OCI-LY1 (cell line): Measurements from ENCODE around the gene PTPRCAP.

ENCODE experiments used
- H2AFZ ChIP-seq: fragments of 200-600 bp; sonication (generic), shearing (Covaris generic); 2 replicates; pipeline ENCODE4 v1.6.0; 2014; ENCODE audit warnings: antibody characterized with exemption, mild to moderate bottlenecking, low read length
- H3F3A ChIP-seq: fragments of 200-600 bp; sonication (generic), shearing (Covaris generic); 2 replicates; pipeline ENCODE4 v1.6.0; 2014; ENCODE audit warnings: mild to moderate bottlenecking, antibody characterized with exemption, low read length, moderate library complexity; ENCODE audit not compliant: insufficient read depth
- H3K27ac ChIP-seq: fragments of 200-600 bp; sonication (generic); 2 replicates; pipeline ENCODE4 v1.5.1; 2014; ENCODE audit warnings: low read length, mixed run types, mild to moderate bottlenecking, low read depth; ENCODE audit not compliant: poor library complexity, severe bottlenecking
- H3K27me3 ChIP-seq: fragments of 200-600 bp; sonication (generic); 2 replicates; pipeline ENCODE4 v1.6.0; 2014; ENCODE audit warnings: antibody characterized with exemption, mild to moderate bottlenecking, low read length, moderate library complexity; ENCODE audit not compliant: insufficient read depth
- H3K36me3 ChIP-seq: fragments of 200-600 bp; sonication (generic); 2 replicates; pipeline ENCODE4 v1.6.1; 2014; ENCODE audit warnings: mild to moderate bottlenecking, antibody characterized with exemption, low read length, moderate library complexity, mixed read lengths; ENCODE audit not compliant: insufficient read depth
- H3K4me1 ChIP-seq: fragments of 200-600 bp; sonication (generic); 2 replicates; pipeline ENCODE4 v1.5.1; 2014; ENCODE audit warnings: mild to moderate bottlenecking, low read length, moderate library complexity; ENCODE audit not compliant: insufficient read depth, severe bottlenecking
- H3K4me2 ChIP-seq: fragments of 200-600 bp; sonication (generic), shearing (Covaris generic); 2 replicates; pipeline ENCODE4 v1.6.1; 2014; ENCODE audit warnings: low read length
- H3K4me3 ChIP-seq: fragments of 200-600 bp; sonication (generic); 2 replicates; pipeline ENCODE4 v1.5.1; 2014; ENCODE audit warnings: low read length, low read depth, mild to moderate bottlenecking, mixed read lengths; ENCODE audit not compliant: poor library complexity, severe bottlenecking
- H3K79me2 ChIP-seq: fragments of 200-600 bp; shearing (Covaris generic); 2 replicates; pipeline ENCODE4 v1.6.1; 2016; ENCODE audit warnings: mixed run types, low read length, mixed read lengths; ENCODE audit not compliant: insufficient read depth
- H3K9ac ChIP-seq: fragments of 200-600 bp; sonication (generic), shearing (Covaris generic); 2 replicates; pipeline ENCODE4 v1.6.1; 2014; ENCODE audit warnings: mild to moderate bottlenecking, low read length, mixed read lengths
- H3K9me2 ChIP-seq: fragments of 200-600 bp; sonication (generic), shearing (Covaris generic); 2 replicates; pipeline ENCODE4 v1.6.1; 2014; ENCODE audit warnings: low read depth, mild to moderate bottlenecking, low read length, mixed read lengths
- H3K9me3 ChIP-seq: fragments of 200-600 bp; shearing (Covaris generic); 2 replicates; pipeline ENCODE4 v1.6.1; 2014; ENCODE audit warnings: low read length, mixed read lengths
- H4K20me1 ChIP-seq: fragments of 200-600 bp; sonication (generic), shearing (Covaris generic); 2 replicates; pipeline ENCODE4 v1.6.0; 2016; ENCODE audit warnings: mild to moderate bottlenecking, low read length; ENCODE audit not compliant: insufficient read depth
- CTCF ChIP-seq: fragments of 200-600 bp; sonication (generic), shearing (Covaris generic); IDR thresholded peaks from 2 replicates; pipeline ENCODE4 v1.5.1; 2017; ENCODE audit warnings: mild to moderate bottlenecking, antibody characterized with exemption, low read length, moderate library complexity, mixed read lengths
- EZH2 ChIP-seq: fragments of 200-600 bp; sonication (generic), shearing (Covaris generic); IDR thresholded peaks from 2 replicates; pipeline ENCODE4 v1.8.0; 2017; ENCODE audit warnings: borderline replicate concordance, mixed run types, mild to moderate bottlenecking, antibody characterized with exemption, low read length, moderate library complexity, mixed read lengths

The PTPRCAP gene

GRCh38 chr11:67468456-67468758 lies 30.9 kb upstream of the PTPRCAP start:
- no peaks in the 10 kb centered on the region for H3K9me3 ChIP-seq
- peak overlapping the region; percentile 86 for H3K9ac ChIP-seq
- H3K9me2 ChIP-seq = no peaks in the 10 kb centered on the region
- H4K20me1 ChIP-seq = no peaks in the 10 kb centered on the region
- peak overlapping the region; percentile 77 for H3K4me2 ChIP-seq
- no peaks in the 10 kb centered on the region for H3K27me3 ChIP-seq
- TF ChIP-seq CTCF (no peak), EZH2 (no peak)
- no peak overlapping the region for H2AFZ ChIP-seq
- peaks cover 8% of the 10 kb centered on the region; the same call in 1 of the 2 replicates for H3F3A ChIP-seq
- H3K4me1 ChIP-seq = peaks cover 48% of the 10 kb centered on the region
- peaks cover 3% of the 10 kb centered on the region; the same call in 1 of the 2 replicates for H3K79me2 ChIP-seq
- H3K27ac ChIP-seq = peak overlapping the region; percentile 96
- peak overlapping the region; percentile 75 for H3K4me3 ChIP-seq
- H3K36me3 ChIP-seq = peaks cover 7% of the 10 kb centered on the region; the same call in 1 of the 2 replicates

- TF ChIP-seq CTCF (no peak), EZH2 (no peak)
- Histone ChIP-seq H3K9me3 (no peaks in the 10 kb centered on the region), H4K20me1 (no peaks in the 10 kb centered on the region), H3K79me2 (peaks cover 3% of the 10 kb centered on the region; the same call in 1 of the 2 replicates), H3F3A (peaks cover 8% of the 10 kb centered on the region; the same call in 1 of the 2 replicates), H3K27ac (peak overlapping the region; percentile 96), H3K9me2 (no peaks in the 10 kb centered on the region), H3K4me3 (peak overlapping the region; percentile 75), H2AFZ (no peak overlapping the region), H3K36me3 (peaks cover 7% of the 10 kb centered on the region; the same call in 1 of the 2 replicates), H3K4me1 (peaks cover 48% of the 10 kb centered on the region), H3K27me3 (no peaks in the 10 kb centered on the region), H3K4me2 (peak overlapping the region; percentile 77), H3K9ac (peak overlapping the region; percentile 86)
These were observed 30.6 kb upstream of the PTPRCAP start for GRCh38 chr11:67468056-67468455.

- peaks cover 3% of the 10 kb centered on the region; the same call in 1 of the 2 replicates for H3K79me2 ChIP-seq
- H3F3A ChIP-seq = peaks cover 8% of the 10 kb centered on the region; the same call in 1 of the 2 replicates
- peak overlapping the region; percentile 96 for H3K27ac ChIP-seq
- H3K9me2 ChIP-seq = no peaks in the 10 kb centered on the region
- peak overlapping the region; percentile 77 for H3K4me2 ChIP-seq
- H3K4me3 ChIP-seq = peak overlapping the region; percentile 75
- peaks cover 48% of the 10 kb centered on the region for H3K4me1 ChIP-seq
- no peaks in the 10 kb centered on the region for H3K9me3 ChIP-seq
- H3K36me3 ChIP-seq = peaks cover 7% of the 10 kb centered on the region; the same call in 1 of the 2 replicates
- peak overlapping the region; percentile 86 for H3K9ac ChIP-seq
- no peak for TF ChIP-seq EZH2
- no peak for TF ChIP-seq CTCF
- H4K20me1 ChIP-seq = no peaks in the 10 kb centered on the region
- no peak overlapping the region for H2AFZ ChIP-seq
- H3K27me3 ChIP-seq = no peaks in the 10 kb centered on the region
These were observed 29.7 kb upstream of the PTPRCAP start for GRCh38 chr11:67466962-67467771.
